WTC11 (cell line): ENCODE data around the gene LHX2. TPM values are rescaled to one million over a fixed set of nuclear protein-coding genes. Genes with fewer than 3 reads are reported as not detected.

Source experiments
- ATAC-seq: fragments of 200-7000 bp; cut with Tn5 transposase; 2 replicates; pipeline ENCODE4 v1.10.0; 2021; ENCODE audit warnings: mild to moderate bottlenecking, moderate library complexity
- CTCF ChIA-PET: fragments of 300-600 bp; sonication (Branson Sonifier 250); formaldehyde crosslinking; loops from one replicate; lab custom pipeline; 2021; ENCODE audit warnings: antibody characterized with exemption; lab: Charles Lee
- POLR2A ChIA-PET: fragments of 350-600 bp; sonication (Branson Sonifier 250); formaldehyde crosslinking; loops from one replicate; lab custom pipeline; 2021; ENCODE audit warnings: antibody characterized with exemption; lab: Charles Lee
- DNase-seq: peaks from one replicate; pipeline ENCODE4 v3.0.0; 2021; ENCODE audit warnings: low spot score
- H3K27ac Mint-ChIP-seq: 2 replicates; pipeline ENCODE4 v1.8.0; 2021; ENCODE audit warnings: mixed read lengths
- H3K27me3 Mint-ChIP-seq: 2 replicates; pipeline ENCODE4 v1.8.0; 2021; ENCODE audit warnings: low read depth, mild to moderate bottlenecking, moderate library complexity, mixed read lengths
- H3K36me3 Mint-ChIP-seq: 2 replicates; pipeline ENCODE4 v1.8.0; 2021; ENCODE audit warnings: mixed read lengths
- H3K4me1 Mint-ChIP-seq: 2 replicates; pipeline ENCODE4 v1.8.0; 2022; ENCODE audit warnings: mixed read lengths
- H3K4me3 Mint-ChIP-seq: 2 replicates; pipeline ENCODE4 v1.8.0; 2021; ENCODE audit warnings: mild to moderate bottlenecking, moderate library complexity, mixed read lengths
- H3K9me3 Mint-ChIP-seq: 2 replicates; pipeline ENCODE4 v1.8.0; 2021; ENCODE audit warnings: mixed read lengths
- ATF1 ChIP-seq: sonication (generic); formaldehyde crosslinking; IDR thresholded peaks from 2 replicates; pipeline ENCODE4 v1.8.1; 2023; ENCODE audit warnings: mild to moderate bottlenecking, moderate library complexity, missing genetic modification reagents
- CBFB ChIP-seq: sonication (generic); formaldehyde crosslinking; IDR thresholded peaks from 2 replicates; pipeline ENCODE4 v1.8.1; 2022; ENCODE audit warnings: mild to moderate bottlenecking, low read depth, missing genetic modification reagents
- CREB1 ChIP-seq: sonication (generic); formaldehyde crosslinking; IDR thresholded peaks from 2 replicates; pipeline ENCODE4 v1.8.0; 2023; ENCODE audit warnings: mild to moderate bottlenecking, missing genetic modification reagents
- CREM ChIP-seq: sonication (generic); formaldehyde crosslinking; IDR thresholded peaks from 2 replicates; pipeline ENCODE4 v1.8.1; 2022; ENCODE audit warnings: mild to moderate bottlenecking, missing genetic modification reagents, moderate library complexity
- ERG ChIP-seq: fragments of 250-450 bp; sonication (Bioruptor Pico); IDR thresholded peaks from 2 replicates; pipeline ENCODE4 v1.8.0; 2021; ENCODE audit warnings: mild to moderate bottlenecking
- ETV6 ChIP-seq: sonication (generic); formaldehyde crosslinking; IDR thresholded peaks from 2 replicates; pipeline ENCODE4 v1.8.1; 2022; ENCODE audit warnings: mild to moderate bottlenecking, missing genetic modification reagents
- FOXK1 ChIP-seq: sonication (generic); formaldehyde crosslinking; IDR thresholded peaks from 2 replicates; pipeline ENCODE4 v1.8.0; 2022; ENCODE audit warnings: mild to moderate bottlenecking, moderate library complexity, missing genetic modification reagents
- FOXP1 ChIP-seq: sonication (generic); formaldehyde crosslinking; IDR thresholded peaks from 2 replicates; pipeline ENCODE4 v1.8.0; 2022; ENCODE audit warnings: missing genetic modification reagents, mild to moderate bottlenecking, moderate library complexity, borderline replicate concordance
- GTF2I ChIP-seq: fragments of 250-450 bp; sonication (Bioruptor Pico); conservative IDR thresholded peaks from 2 replicates; pipeline ENCODE4 v1.4.0; 2021; ENCODE audit warnings: mild to moderate bottlenecking
- HMGA2 ChIP-seq: fragments of 250-450 bp; sonication (Bioruptor Pico); IDR thresholded peaks from 2 replicates; pipeline ENCODE4 v1.4.0; 2021; ENCODE audit warnings: mild to moderate bottlenecking, moderate library complexity
- IRF1 ChIP-seq: sonication (generic); formaldehyde crosslinking; IDR thresholded peaks from 2 replicates; pipeline ENCODE4 v1.8.0; 2023; ENCODE audit warnings: missing genetic modification reagents
- JUN ChIP-seq: sonication (generic); formaldehyde crosslinking; IDR thresholded peaks from 2 replicates; pipeline ENCODE4 v1.8.0; 2023; ENCODE audit warnings: mild to moderate bottlenecking, missing genetic modification reagents
- KAT7 ChIP-seq: sonication (generic); formaldehyde crosslinking; IDR thresholded peaks from 2 replicates; pipeline ENCODE4 v1.8.1; 2023; ENCODE audit warnings: missing genetic modification reagents, mild to moderate bottlenecking, borderline replicate concordance
- NFE2L1 ChIP-seq: sonication (generic); formaldehyde crosslinking; IDR thresholded peaks from 2 replicates; pipeline ENCODE4 v1.8.1; 2023; ENCODE audit warnings: missing genetic modification reagents
- SMAD3 ChIP-seq: sonication (generic); formaldehyde crosslinking; IDR thresholded peaks from 2 replicates; pipeline ENCODE4 v1.8.0; 2022; ENCODE audit warnings: missing genetic modification reagents, mild to moderate bottlenecking, borderline replicate concordance
- TEAD1 ChIP-seq: sonication (generic); formaldehyde crosslinking; IDR thresholded peaks from 2 replicates; pipeline ENCODE4 v1.8.0; 2022; ENCODE audit warnings: mild to moderate bottlenecking, missing genetic modification reagents
- USF2 ChIP-seq: sonication (generic); formaldehyde crosslinking; IDR thresholded peaks from 2 replicates; pipeline ENCODE4 v1.8.1; 2023; ENCODE audit warnings: mild to moderate bottlenecking, missing genetic modification reagents, moderate library complexity
- ZBTB21 ChIP-seq: sonication (generic); formaldehyde crosslinking; IDR thresholded peaks from 2 replicates; pipeline ENCODE4 v1.8.1; 2023; ENCODE audit warnings: mild to moderate bottlenecking, missing genetic modification reagents, borderline replicate concordance
- ZNF121 ChIP-seq: sonication (generic); formaldehyde crosslinking; IDR thresholded peaks from 2 replicates; pipeline ENCODE4 v1.8.0; 2023; ENCODE audit warnings: missing genetic modification reagents
- ZNF138 ChIP-seq: sonication (generic); formaldehyde crosslinking; conservative IDR thresholded peaks from 2 replicates; pipeline ENCODE4 v1.8.1; 2022; ENCODE audit warnings: mild to moderate bottlenecking, moderate library complexity, missing genetic modification reagents
- ZNF219 ChIP-seq: sonication (generic); formaldehyde crosslinking; IDR thresholded peaks from 2 replicates; pipeline ENCODE4 v1.8.0; 2023; ENCODE audit warnings: missing genetic modification reagents, mild to moderate bottlenecking, borderline replicate concordance
- ZNF232 ChIP-seq: sonication (generic); formaldehyde crosslinking; IDR thresholded peaks from 2 replicates; pipeline ENCODE4 v1.8.0; 2022; ENCODE audit warnings: mild to moderate bottlenecking, missing genetic modification reagents
- ZNF317 ChIP-seq: sonication (generic); formaldehyde crosslinking; IDR thresholded peaks from 2 replicates; pipeline ENCODE4 v1.8.1; 2023; ENCODE audit warnings: low read depth, mild to moderate bottlenecking, moderate library complexity, missing genetic modification reagents, borderline replicate concordance
- ZNF396 ChIP-seq: fragments of 250-450 bp; sonication (Bioruptor Pico); IDR thresholded peaks from 2 replicates; pipeline ENCODE4 v1.8.0; 2021; ENCODE audit warnings: mild to moderate bottlenecking, moderate library complexity, borderline replicate concordance
- total RNA-seq: library from RNA; stranded (reverse); gene quantifications from 3 replicates; pipeline ENCODE4 v1.2.3, GENCODE V29; 2021
- TF ChIP-seq, protein P1 (sequence below): fragments of 250-450 bp; sonication (Bioruptor Pico); IDR thresholded peaks from 2 replicates; pipeline ENCODE4 v1.9.0; 2021; ENCODE audit warnings: moderate library complexity, mild to moderate bottlenecking, inconsistent platforms, borderline replicate concordance
- TF ChIP-seq, protein P2 (sequence below): sonication (generic); formaldehyde crosslinking; IDR thresholded peaks from 2 replicates; pipeline ENCODE4 v1.8.1; 2022; ENCODE audit warnings: mild to moderate bottlenecking, missing genetic modification reagents, moderate library complexity, borderline replicate concordance
- TF ChIP-seq, protein P3 (sequence below): sonication (generic); formaldehyde crosslinking; IDR thresholded peaks from 2 replicates; pipeline ENCODE4 v1.8.0; 2023; ENCODE audit warnings: mild to moderate bottlenecking, missing genetic modification reagents

LHX2 gene
- total RNA-seq, 1 experiment from 2014 or later = 0.42 TPM

DNA sequence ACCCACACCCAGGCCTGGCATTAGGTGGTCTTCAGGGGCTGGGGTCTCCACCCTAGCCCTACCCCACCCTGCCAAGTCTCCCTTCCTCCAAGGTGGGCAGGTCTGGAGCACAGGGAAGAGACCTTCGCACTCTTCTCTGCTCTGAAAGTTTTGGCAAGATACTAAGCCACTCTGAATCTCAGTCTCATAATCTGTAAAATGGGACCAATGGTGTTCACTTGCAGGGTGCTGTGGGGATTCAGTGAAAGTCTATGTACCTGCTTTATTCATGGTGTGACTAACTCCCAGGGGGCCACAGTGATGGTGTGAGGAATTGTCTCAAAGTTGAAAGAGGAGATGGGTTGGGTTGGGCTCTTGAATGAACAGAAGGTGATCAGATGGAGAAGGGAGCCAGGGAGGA is 25.0 kb downstream of the LHX2 start (continued):
- TF ChIP-seq CREM (CRISPR knock-in tag) = no peak
- TF ChIP-seq ZNF396 = no peak
- TF ChIP-seq, protein P1, sequence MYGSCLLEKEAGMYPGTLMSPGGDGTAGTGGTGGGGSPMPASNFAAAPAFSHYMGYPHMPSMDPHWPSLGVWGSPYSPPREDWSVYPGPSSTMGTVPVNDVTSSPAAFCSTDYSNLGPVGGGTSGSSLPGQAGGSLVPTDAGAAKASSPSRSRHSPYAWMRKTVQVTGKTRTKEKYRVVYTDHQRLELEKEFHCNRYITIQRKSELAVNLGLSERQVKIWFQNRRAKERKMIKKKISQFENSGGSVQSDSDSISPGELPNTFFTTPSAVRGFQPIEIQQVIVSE (CRISPR knock-in tag) = no peak
- TF ChIP-seq FOXP1 (CRISPR knock-in tag) = no peak
- no peak for TF ChIP-seq ERG (CRISPR knock-in tag)
- TF ChIP-seq, all 79 proteins: peak for 0

GRCh38 chr9:124037790-124038189 is 26.2 kb downstream of the LHX2 start:
- no peak for TF ChIP-seq ZNF317 (CRISPR knock-in tag)
- no peak for TF ChIP-seq IRF1 (CRISPR knock-in tag)
- TF ChIP-seq ERG (CRISPR knock-in tag) = no peak
- no peak for TF ChIP-seq ETV6 (CRISPR knock-in tag)
- TF ChIP-seq ATF1 (CRISPR knock-in tag) = no peak
- TF ChIP-seq ZNF138 (CRISPR knock-in tag) = no peak
- no peak for TF ChIP-seq TEAD1
- TF ChIP-seq CREB1 (CRISPR knock-in tag) = no peak
- no peak for TF ChIP-seq GTF2I (CRISPR knock-in tag)
- no peak for TF ChIP-seq ZBTB21
- no peak for TF ChIP-seq ZNF232 (CRISPR knock-in tag)
- Mint-ChIP-seq H3K27me3 (peaks cover 85% of the 10 kb centered on the region), H3K27ac (no peak overlapping the region), H3K4me3 (no peak overlapping the region), H3K9me3 (no peaks in the 10 kb centered on the region), H3K4me1 (peaks cover 8% of the 10 kb centered on the region), H3K36me3 (no peaks in the 10 kb centered on the region)
- peak; percentile 43 for ATAC-seq
- ChIA-PET POLR2A (no interaction called here), CTCF (interaction anchor here (1.0 to 1.4 kb wide), 4 partner anchors 15 to 76 kb away, joined by 3 read pairs; no protein-coding TSS in a partner anchor)
- no peak for DNase-seq

GRCh38 chr9:124038239-124038638 is 26.7 kb downstream of the LHX2 start:
- CTCF ChIA-PET = interaction anchor here (1.0 to 1.8 kb wide), 8 partner anchors 16 to 639 kb away, joined by 3 to 7 read pairs (median 4); partner anchors contain the start of gene LHX2
- peaks cover 7% of the 10 kb centered on the region; the same call in 1 of the 2 replicates for H3K4me1 Mint-ChIP-seq
- no peak overlapping the region for H3K27ac Mint-ChIP-seq
- POLR2A ChIA-PET = no interaction called here
- no peaks in the 10 kb centered on the region for H3K36me3 Mint-ChIP-seq
- H3K27me3 Mint-ChIP-seq = peaks cover 85% of the 10 kb centered on the region
- ATAC-seq (no peak), DNase-seq (no peak)
- no peak overlapping the region for H3K4me3 Mint-ChIP-seq
- H3K9me3 Mint-ChIP-seq = no peaks in the 10 kb centered on the region
- TF ChIP-seq NFE2L1 (CRISPR knock-in tag) (no peak), ATF1 (CRISPR knock-in tag) (no peak), ZNF219 (CRISPR knock-in tag) (no peak), ZNF121 (CRISPR knock-in tag) (no peak), KAT7 (CRISPR knock-in tag) (no peak), CBFB (CRISPR knock-in tag) (no peak), FOXK1 (no peak), TEAD1 (no peak), SMAD3 (CRISPR knock-in tag) (no peak), JUN (CRISPR knock-in tag) (no peak), USF2 (CRISPR knock-in tag) (no peak), HMGA2 (CRISPR knock-in tag) (no peak)
- TF ChIP-seq, protein P2, sequence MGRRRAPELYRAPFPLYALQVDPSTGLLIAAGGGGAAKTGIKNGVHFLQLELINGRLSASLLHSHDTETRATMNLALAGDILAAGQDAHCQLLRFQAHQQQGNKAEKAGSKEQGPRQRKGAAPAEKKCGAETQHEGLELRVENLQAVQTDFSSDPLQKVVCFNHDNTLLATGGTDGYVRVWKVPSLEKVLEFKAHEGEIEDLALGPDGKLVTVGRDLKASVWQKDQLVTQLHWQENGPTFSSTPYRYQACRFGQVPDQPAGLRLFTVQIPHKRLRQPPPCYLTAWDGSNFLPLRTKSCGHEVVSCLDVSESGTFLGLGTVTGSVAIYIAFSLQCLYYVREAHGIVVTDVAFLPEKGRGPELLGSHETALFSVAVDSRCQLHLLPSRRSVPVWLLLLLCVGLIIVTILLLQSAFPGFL (CRISPR knock-in tag) = no peak
- TF ChIP-seq, protein P3, sequence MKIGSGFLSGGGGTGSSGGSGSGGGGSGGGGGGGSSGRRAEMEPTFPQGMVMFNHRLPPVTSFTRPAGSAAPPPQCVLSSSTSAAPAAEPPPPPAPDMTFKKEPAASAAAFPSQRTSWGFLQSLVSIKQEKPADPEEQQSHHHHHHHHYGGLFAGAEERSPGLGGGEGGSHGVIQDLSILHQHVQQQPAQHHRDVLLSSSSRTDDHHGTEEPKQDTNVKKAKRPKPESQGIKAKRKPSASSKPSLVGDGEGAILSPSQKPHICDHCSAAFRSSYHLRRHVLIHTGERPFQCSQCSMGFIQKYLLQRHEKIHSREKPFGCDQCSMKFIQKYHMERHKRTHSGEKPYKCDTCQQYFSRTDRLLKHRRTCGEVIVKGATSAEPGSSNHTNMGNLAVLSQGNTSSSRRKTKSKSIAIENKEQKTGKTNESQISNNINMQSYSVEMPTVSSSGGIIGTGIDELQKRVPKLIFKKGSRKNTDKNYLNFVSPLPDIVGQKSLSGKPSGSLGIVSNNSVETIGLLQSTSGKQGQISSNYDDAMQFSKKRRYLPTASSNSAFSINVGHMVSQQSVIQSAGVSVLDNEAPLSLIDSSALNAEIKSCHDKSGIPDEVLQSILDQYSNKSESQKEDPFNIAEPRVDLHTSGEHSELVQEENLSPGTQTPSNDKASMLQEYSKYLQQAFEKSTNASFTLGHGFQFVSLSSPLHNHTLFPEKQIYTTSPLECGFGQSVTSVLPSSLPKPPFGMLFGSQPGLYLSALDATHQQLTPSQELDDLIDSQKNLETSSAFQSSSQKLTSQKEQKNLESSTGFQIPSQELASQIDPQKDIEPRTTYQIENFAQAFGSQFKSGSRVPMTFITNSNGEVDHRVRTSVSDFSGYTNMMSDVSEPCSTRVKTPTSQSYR (CRISPR knock-in tag) = no peak
